Measurements from ENCODE around the gene FLNB.

DNA sequence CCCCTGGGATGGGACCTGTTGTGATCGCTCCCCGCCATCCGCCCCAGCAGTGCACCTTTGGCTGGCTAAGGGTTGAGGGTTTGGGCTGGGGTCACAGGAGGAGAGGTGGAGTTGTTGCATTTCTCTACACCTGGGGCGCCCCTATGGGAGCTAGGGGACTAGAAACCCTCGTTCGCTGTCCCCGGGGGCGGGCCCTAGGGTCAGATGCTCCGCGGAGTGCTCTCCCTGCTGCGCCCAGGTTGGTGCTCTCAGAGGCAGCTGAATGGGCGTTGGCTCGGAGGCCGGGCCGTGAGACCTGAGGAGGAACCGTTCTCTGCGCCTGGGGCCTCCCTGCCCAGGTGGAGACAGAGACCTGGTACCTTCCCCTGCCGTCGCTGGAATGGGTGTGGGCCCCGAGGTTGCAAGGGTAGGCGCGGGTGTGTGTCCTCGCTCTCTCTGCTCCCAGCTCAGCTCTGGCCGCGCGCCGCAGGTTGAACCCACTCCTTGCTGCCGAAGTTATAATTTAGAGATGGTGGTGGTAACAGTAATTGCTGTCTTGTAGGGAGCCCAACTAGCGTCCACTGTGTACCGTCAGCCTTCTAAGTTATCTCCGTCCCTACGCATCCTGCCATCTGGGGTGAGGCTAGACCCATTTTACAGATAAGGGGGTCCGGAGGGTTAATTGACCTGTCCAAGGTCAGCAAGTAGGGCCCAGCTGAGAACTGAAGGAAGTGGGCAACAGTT, 965 bp downstream of the FLNB start:
- TF ChIP-seq, protein P1, sequence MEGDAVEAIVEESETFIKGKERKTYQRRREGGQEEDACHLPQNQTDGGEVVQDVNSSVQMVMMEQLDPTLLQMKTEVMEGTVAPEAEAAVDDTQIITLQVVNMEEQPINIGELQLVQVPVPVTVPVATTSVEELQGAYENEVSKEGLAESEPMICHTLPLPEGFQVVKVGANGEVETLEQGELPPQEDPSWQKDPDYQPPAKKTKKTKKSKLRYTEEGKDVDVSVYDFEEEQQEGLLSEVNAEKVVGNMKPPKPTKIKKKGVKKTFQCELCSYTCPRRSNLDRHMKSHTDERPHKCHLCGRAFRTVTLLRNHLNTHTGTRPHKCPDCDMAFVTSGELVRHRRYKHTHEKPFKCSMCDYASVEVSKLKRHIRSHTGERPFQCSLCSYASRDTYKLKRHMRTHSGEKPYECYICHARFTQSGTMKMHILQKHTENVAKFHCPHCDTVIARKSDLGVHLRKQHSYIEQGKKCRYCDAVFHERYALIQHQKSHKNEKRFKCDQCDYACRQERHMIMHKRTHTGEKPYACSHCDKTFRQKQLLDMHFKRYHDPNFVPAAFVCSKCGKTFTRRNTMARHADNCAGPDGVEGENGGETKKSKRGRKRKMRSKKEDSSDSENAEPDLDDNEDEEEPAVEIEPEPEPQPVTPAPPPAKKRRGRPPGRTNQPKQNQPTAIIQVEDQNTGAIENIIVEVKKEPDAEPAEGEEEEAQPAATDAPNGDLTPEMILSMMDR (IDR thresholded peaks at IDR 0.05), result no peak
- no peak for TF ChIP-seq POLR2A (IDR thresholded peaks at IDR 0.05)

Data from thyroid gland (tissue), 4 donors.